Smooth muscle cell (in vitro differentiated cells): ENCODE measurements around the gene SLC11A1. TPM values are rescaled to one million over a fixed set of nuclear protein-coding genes. Genes with fewer than 3 reads are reported as not detected.

Experiments
- DNase-seq: peaks from one replicate; lab custom pipeline; 2025; ENCODE audit not compliant: unreplicated experiment; lab: John Stamatoyannopoulos, UW
- H2AFZ ChIP-seq: fragments of 200-600 bp; sonication (generic); 2 replicates; pipeline ENCODE4 v1.6.0; 2016; ENCODE audit warnings: antibody characterized with exemption, low read depth, mild to moderate bottlenecking
- H3F3A ChIP-seq: fragments of 200-600 bp; sonication (generic); 2 replicates; pipeline ENCODE4 v1.6.0; 2017; ENCODE audit warnings: antibody characterized with exemption, low read depth
- H3K27ac ChIP-seq: fragments of 200-600 bp; sonication (generic); 2 replicates; pipeline ENCODE4 v1.5.1; 2016; ENCODE audit warnings: low read depth, mild to moderate bottlenecking
- H3K27me3 ChIP-seq: fragments of 200-600 bp; sonication (generic); 2 replicates; pipeline ENCODE4 v1.6.1; 2016; ENCODE audit warnings: low read depth, mild to moderate bottlenecking
- H3K36me3 ChIP-seq: fragments of 200-600 bp; sonication (generic); 2 replicates; pipeline ENCODE4 v1.5.1; 2016; ENCODE audit warnings: low read depth
- H3K4me1 ChIP-seq: fragments of 200-600 bp; sonication (generic); 2 replicates; pipeline ENCODE4 v1.5.1; 2016; ENCODE audit warnings: low read depth
- H3K4me2 ChIP-seq: fragments of 200-600 bp; sonication (generic); 2 replicates; pipeline ENCODE4 v1.6.0; 2016; ENCODE audit warnings: mild to moderate bottlenecking
- H3K4me3 ChIP-seq: fragments of 200-600 bp; sonication (generic); 2 replicates; pipeline ENCODE4 v1.5.1; 2016; ENCODE audit warnings: mild to moderate bottlenecking
- H3K79me2 ChIP-seq: fragments of 200-600 bp; sonication (generic); 2 replicates; pipeline ENCODE4 v1.6.0; 2016; ENCODE audit warnings: low read depth, mild to moderate bottlenecking
- H3K9ac ChIP-seq: fragments of 200-600 bp; sonication (generic); 2 replicates; pipeline ENCODE4 v1.6.0; 2016; ENCODE audit warnings: low read depth
- H3K9me3 ChIP-seq: fragments of 200-600 bp; sonication (generic); replicated peaks from 2 replicates; pipeline ENCODE4 v1.5.1; 2016; ENCODE audit warnings: low read depth
- H4K20me1 ChIP-seq: fragments of 200-600 bp; sonication (generic); 2 replicates; pipeline ENCODE4 v1.6.0; 2016; ENCODE audit warnings: low read depth
- WGBS: methylation state at CpG from one replicate; pipeline ENCODE4 v1.1.7; 2016; ENCODE audit warnings: low lambda C conversion rate; 5-methylcytosine and 5-hydroxymethylcytosine counted together
- polyA plus RNA-seq: library from polyadenylated mRNA; unstranded; fragments of >200 nt; fragmentation: Nextera tagmentation; extraction: Ambion mirVana; gene quantifications from 2 replicates; pipeline ENCODE4 v1.2.1, GENCODE V29; 2016
- total RNA-seq: library from RNA; depleted of rRNA; stranded (reverse); fragments of >200 nt; gene quantifications from 2 replicates; pipeline ENCODE4 v1.2.3, GENCODE V29; 2014
- TF ChIP-seq, protein P1 (sequence below): fragments of 200-600 bp; sonication (generic); IDR thresholded peaks from 2 replicates; pipeline ENCODE4 v1.5.1; 2017; ENCODE audit warnings: borderline replicate concordance, mild to moderate bottlenecking, antibody characterized with exemption; ENCODE audit not compliant: insufficient read depth, poor library complexity, severe bottlenecking

The SLC11A1 gene, protein sequence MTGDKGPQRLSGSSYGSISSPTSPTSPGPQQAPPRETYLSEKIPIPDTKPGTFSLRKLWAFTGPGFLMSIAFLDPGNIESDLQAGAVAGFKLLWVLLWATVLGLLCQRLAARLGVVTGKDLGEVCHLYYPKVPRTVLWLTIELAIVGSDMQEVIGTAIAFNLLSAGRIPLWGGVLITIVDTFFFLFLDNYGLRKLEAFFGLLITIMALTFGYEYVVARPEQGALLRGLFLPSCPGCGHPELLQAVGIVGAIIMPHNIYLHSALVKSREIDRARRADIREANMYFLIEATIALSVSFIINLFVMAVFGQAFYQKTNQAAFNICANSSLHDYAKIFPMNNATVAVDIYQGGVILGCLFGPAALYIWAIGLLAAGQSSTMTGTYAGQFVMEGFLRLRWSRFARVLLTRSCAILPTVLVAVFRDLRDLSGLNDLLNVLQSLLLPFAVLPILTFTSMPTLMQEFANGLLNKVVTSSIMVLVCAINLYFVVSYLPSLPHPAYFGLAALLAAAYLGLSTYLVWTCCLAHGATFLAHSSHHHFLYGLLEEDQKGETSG
- total RNA-seq, result 0.31 TPM in 1 of 2 replicates, not detected in the other
- polyA plus RNA-seq, result 0.14 and 0.38 TPM in 2 replicates

DNA sequence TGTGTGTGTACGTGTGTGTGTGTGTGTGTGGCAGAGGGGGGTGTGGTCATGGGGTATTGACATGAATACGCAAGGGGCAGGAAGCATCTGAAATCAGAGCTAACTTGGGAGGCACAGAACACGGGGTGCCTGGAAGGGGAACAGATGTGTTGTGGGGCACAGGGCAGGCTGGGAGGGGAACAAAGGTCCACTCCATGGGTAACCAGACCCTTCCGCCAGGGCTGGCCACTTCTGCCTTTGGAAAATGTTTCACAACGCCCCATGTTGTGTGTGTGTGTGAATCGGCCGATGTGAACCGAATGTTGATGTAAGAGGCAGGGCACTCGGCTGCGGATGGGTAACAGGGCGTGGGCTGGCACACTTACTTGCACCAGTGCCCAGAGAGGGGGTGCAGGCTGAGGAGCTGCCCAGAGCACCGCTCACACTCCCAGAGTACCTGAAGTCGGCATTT, at the start of gene SLC11A1:
SLC11A1 (plus strand) TSS at position 358 of the 451 bp plus-strand sequence. CDS start 96 bp downstream, outside the sequence.
- Histone ChIP-seq H3K4me1 (no peaks in the 10 kb centered on the region), H3K4me3 (no peak within 1 kb of the TSS), H3K4me2 (no peak within 1 kb of the TSS), H3K27me3 (no peaks in the 10 kb centered on the region), H3K79me2 (no peaks in the 10 kb centered on the region), H3K27ac (no peak within 1 kb of the TSS), H3K9me3 (no peaks in the 10 kb centered on the region), H2AFZ (no peak within 1 kb of the TSS), H4K20me1 (no peaks in the 10 kb centered on the region), H3K9ac (no peak within 1 kb of the TSS), H3F3A (no peaks in the 10 kb centered on the region), H3K36me3 (no peaks in the 10 kb centered on the region)
- TF ChIP-seq, protein P1, sequence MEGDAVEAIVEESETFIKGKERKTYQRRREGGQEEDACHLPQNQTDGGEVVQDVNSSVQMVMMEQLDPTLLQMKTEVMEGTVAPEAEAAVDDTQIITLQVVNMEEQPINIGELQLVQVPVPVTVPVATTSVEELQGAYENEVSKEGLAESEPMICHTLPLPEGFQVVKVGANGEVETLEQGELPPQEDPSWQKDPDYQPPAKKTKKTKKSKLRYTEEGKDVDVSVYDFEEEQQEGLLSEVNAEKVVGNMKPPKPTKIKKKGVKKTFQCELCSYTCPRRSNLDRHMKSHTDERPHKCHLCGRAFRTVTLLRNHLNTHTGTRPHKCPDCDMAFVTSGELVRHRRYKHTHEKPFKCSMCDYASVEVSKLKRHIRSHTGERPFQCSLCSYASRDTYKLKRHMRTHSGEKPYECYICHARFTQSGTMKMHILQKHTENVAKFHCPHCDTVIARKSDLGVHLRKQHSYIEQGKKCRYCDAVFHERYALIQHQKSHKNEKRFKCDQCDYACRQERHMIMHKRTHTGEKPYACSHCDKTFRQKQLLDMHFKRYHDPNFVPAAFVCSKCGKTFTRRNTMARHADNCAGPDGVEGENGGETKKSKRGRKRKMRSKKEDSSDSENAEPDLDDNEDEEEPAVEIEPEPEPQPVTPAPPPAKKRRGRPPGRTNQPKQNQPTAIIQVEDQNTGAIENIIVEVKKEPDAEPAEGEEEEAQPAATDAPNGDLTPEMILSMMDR, result no peak
- 90% methylated on average over 13 of the region's 13 CpGs for WGBS
- DNase-seq, result no peak

DNA sequence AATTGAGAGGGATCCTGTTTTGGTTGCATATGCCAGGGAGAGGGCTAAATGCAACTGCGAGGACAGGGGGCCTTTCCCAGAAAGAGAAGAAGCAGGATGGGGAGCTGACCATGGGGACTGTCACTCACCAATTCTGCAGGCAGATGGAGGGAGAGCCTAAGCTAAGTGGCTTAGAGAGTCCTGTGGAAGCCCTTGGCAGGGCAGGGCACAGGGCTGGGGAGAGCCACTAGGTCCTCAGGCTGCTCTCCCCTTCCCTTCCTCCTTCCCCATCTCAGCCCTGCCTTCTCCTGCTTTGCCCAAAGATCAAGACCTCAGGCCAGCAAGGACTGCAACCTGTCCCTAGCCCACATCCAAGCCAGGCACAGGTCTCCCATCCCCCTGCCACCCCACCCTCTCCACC, 49.8 kb upstream of the SLC11A1 start:
- no peak overlapping the region for H3K4me3 ChIP-seq
- H4K20me1 ChIP-seq, result no peaks in the 10 kb centered on the region
- peaks cover 10% of the 10 kb centered on the region for H3F3A ChIP-seq
- TF ChIP-seq, protein P1, result no peak
- H3K9me3 ChIP-seq, result no peaks in the 10 kb centered on the region
- peaks cover 22% of the 10 kb centered on the region for H3K4me1 ChIP-seq
- no peak for DNase-seq
- peak overlapping the region; percentile 74 for H3K4me2 ChIP-seq
- H3K36me3 ChIP-seq, result no peaks in the 10 kb centered on the region
- WGBS, result 75% methylated on average over 1 of the region's 1 CpG
- H2AFZ ChIP-seq, result no peak overlapping the region
- no peak overlapping the region for H3K9ac ChIP-seq
- no peaks in the 10 kb centered on the region for H3K27me3 ChIP-seq
- H3K79me2 ChIP-seq, result peaks cover 10% of the 10 kb centered on the region
- peak overlapping the region; percentile 75 for H3K27ac ChIP-seq

DNA sequence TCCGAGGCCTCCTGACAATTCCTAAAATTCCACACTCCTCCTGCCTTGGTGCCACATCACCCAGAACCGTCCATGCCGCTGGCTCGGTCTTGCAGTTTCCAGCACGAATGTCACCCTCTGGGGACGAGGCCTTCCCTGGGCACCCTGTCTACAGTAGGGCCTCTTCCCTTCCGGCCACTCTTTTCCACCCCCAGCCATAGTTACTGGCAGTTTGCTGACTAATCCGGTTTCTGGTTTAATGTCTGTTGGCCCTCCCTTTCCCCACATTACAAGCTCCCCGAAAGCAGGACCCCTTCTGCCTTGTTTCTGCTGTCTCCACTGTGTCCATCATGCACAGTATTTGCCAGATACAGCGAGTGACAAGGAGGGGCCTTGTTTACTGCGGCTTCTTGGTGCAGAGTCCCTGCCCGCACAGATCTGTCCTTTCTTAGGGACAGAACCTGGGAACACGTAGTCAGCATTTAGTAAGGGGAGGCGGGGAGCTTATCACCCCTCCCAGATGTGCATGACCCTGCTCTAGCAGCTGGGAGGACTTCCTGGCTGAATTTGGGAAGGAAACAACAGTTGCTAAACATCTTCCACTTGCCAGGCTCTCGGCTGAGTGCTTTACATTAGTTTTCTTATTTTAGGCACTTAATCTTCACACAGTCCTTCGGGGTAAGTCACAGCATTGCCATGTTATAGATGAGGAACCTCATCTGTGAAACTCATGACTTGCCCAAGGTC, 49.0 kb upstream of the SLC11A1 start:
- Histone ChIP-seq H3F3A (peaks cover 10% of the 10 kb centered on the region), H3K9me3 (no peaks in the 10 kb centered on the region), H3K36me3 (no peaks in the 10 kb centered on the region), H3K9ac (peak overlapping the region; percentile 1), H2AFZ (peak overlapping the region; percentile 47), H3K4me3 (no peak overlapping the region), H3K27me3 (no peaks in the 10 kb centered on the region), H3K79me2 (peaks cover 10% of the 10 kb centered on the region), H3K4me2 (peak overlapping the region; percentile 74), H3K27ac (peak overlapping the region; percentile 75), H3K4me1 (peaks cover 21% of the 10 kb centered on the region), H4K20me1 (no peaks in the 10 kb centered on the region)
- peak; percentile 15 for DNase-seq
- WGBS, result 32% methylated on average over 16 of the region's 16 CpGs
- TF ChIP-seq, protein P1, result no peak
